DOHH2 (cell line): Measurements from ENCODE around the gene TREML4.

Source experiments
- H3F3A ChIP-seq: fragments of 200-600 bp; sonication (generic), shearing (Covaris generic); 2 replicates; pipeline ENCODE4 v1.6.0; 2016; ENCODE audit warnings: antibody characterized with exemption, mild to moderate bottlenecking; ENCODE audit not compliant: control insufficient read depth, insufficient read depth
- H3K27ac ChIP-seq: fragments of 200-600 bp; sonication (generic); 2 replicates; pipeline ENCODE4 v1.5.1; 2014; ENCODE audit warnings: low read depth, mild to moderate bottlenecking, low read length, moderate library complexity
- H3K27me3 ChIP-seq: fragments of 200-600 bp; sonication (generic); 2 replicates; pipeline ENCODE4 v1.6.1; 2014; ENCODE audit warnings: mild to moderate bottlenecking, low read length, mixed read lengths; ENCODE audit not compliant: control insufficient read depth
- H3K36me3 ChIP-seq: fragments of 200-600 bp; sonication (generic); 2 replicates; pipeline ENCODE4 v1.6.1; 2014; ENCODE audit warnings: mild to moderate bottlenecking, low read length, moderate library complexity, mixed read lengths; ENCODE audit not compliant: control insufficient read depth
- H3K4me1 ChIP-seq: fragments of 200-600 bp; sonication (generic); 2 replicates; pipeline ENCODE4 v1.6.1; 2014; ENCODE audit warnings: mild to moderate bottlenecking, low read length, mixed read lengths; ENCODE audit not compliant: control insufficient read depth
- H3K4me2 ChIP-seq: fragments of 200-600 bp; sonication (generic); 2 replicates; pipeline ENCODE4 v1.6.0; 2014; ENCODE audit warnings: mild to moderate bottlenecking, low read length, moderate library complexity
- H3K4me3 ChIP-seq: fragments of 200-600 bp; sonication (generic); 2 replicates; pipeline ENCODE4 v1.5.1; 2014; ENCODE audit warnings: mild to moderate bottlenecking, low read length, mixed read lengths
- H3K79me2 ChIP-seq: fragments of 200-600 bp; sonication (generic); 2 replicates; pipeline ENCODE4 v1.6.1; 2014; ENCODE audit warnings: mild to moderate bottlenecking, low read length, mixed read lengths; ENCODE audit not compliant: control insufficient read depth
- H3K9me2 ChIP-seq: fragments of 200-600 bp; sonication (generic); replicated peaks from 2 replicates; pipeline ENCODE4 v1.6.1; 2014; ENCODE audit warnings: mild to moderate bottlenecking, low read length, mixed read lengths; ENCODE audit not compliant: control insufficient read depth
- H3K9me3 ChIP-seq: fragments of 200-600 bp; sonication (generic); 2 replicates; pipeline ENCODE4 v1.6.1; 2014; ENCODE audit warnings: antibody characterized with exemption, low read length, mixed read lengths; ENCODE audit not compliant: control insufficient read depth, insufficient read depth
- H4K20me1 ChIP-seq: fragments of 200-600 bp; sonication (generic); 2 replicates; pipeline ENCODE4 v1.6.0; 2014; ENCODE audit warnings: low read depth, mild to moderate bottlenecking, antibody characterized with exemption, low read length, moderate library complexity; ENCODE audit not compliant: control insufficient read depth, insufficient read depth
- EZH2phosphoT487 ChIP-seq: fragments of 200-600 bp; sonication (generic); IDR thresholded peaks from 2 replicates; pipeline ENCODE4 v1.6.1; 2017; ENCODE audit warnings: borderline replicate concordance, mild to moderate bottlenecking, antibody characterized with exemption, low read length, moderate library complexity, mixed read lengths
- TF ChIP-seq, protein P1 (sequence below): fragments of 200-600 bp; sonication (generic); IDR thresholded peaks from one replicate; pipeline ENCODE4 v1.5.1; 2014; ENCODE audit warnings: antibody characterized with exemption, mild to moderate bottlenecking, low read depth, low read length; ENCODE audit not compliant: poor library complexity, severe bottlenecking

TREML4 gene

DNA sequence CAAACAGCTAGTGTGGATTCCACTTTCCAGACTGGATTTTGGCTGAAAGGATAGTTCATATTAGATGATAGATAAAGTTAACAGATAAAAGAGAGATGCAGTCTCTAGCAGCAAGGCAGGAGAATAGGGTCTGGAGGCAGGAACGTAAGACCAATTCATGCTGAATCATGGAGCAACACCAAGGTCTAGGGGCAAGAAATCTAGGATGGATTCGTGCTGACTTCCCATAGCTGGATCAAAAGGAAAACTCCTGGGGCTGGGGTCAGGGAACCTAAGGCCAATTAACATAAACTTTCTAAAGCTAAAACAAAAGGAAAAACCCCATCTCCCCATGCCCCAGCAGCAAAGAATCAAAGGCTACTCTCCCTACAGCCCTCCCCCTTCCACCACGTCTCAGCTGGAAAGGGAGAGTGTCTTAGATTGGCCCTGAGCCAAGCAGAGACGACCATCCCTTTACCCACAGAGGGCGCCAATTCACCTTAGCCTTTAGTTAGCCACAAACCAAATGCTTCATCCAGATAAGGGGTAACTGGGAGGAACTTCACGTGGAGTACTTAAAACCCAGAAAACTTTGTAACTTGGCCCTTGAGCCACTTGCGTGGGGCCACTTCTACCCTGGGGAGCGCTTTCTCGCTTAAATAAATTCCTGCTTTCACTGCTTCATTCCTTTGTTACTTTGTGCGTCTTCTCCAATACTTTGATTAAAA is 50.7 kb downstream of the TREML4 start:
- Histone ChIP-seq H3K9me2 (no peaks in the 10 kb centered on the region), H3K4me1 (peaks cover 19% of the 10 kb centered on the region), H4K20me1 (no peaks in the 10 kb centered on the region), H3K4me3 (no peak overlapping the region), H3F3A (no peaks in the 10 kb centered on the region), H3K4me2 (no peak overlapping the region), H3K79me2 (no peaks in the 10 kb centered on the region), H3K27ac (no peak overlapping the region), H3K9me3 (no peaks in the 10 kb centered on the region), H3K36me3 (no peaks in the 10 kb centered on the region), H3K27me3 (peaks cover 2% of the 10 kb centered on the region; the same call in 1 of the 2 replicates)
- TF ChIP-seq EZH2phosphoT487: no peak
- TF ChIP-seq, protein P1, sequence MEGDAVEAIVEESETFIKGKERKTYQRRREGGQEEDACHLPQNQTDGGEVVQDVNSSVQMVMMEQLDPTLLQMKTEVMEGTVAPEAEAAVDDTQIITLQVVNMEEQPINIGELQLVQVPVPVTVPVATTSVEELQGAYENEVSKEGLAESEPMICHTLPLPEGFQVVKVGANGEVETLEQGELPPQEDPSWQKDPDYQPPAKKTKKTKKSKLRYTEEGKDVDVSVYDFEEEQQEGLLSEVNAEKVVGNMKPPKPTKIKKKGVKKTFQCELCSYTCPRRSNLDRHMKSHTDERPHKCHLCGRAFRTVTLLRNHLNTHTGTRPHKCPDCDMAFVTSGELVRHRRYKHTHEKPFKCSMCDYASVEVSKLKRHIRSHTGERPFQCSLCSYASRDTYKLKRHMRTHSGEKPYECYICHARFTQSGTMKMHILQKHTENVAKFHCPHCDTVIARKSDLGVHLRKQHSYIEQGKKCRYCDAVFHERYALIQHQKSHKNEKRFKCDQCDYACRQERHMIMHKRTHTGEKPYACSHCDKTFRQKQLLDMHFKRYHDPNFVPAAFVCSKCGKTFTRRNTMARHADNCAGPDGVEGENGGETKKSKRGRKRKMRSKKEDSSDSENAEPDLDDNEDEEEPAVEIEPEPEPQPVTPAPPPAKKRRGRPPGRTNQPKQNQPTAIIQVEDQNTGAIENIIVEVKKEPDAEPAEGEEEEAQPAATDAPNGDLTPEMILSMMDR: peak; percentile 71

GRCh38 chr6:41280381-41281057 is 52.4 kb downstream of the TREML4 start:
- Histone ChIP-seq H3K27me3 (peaks cover 3% of the 10 kb centered on the region; the same call in 1 of the 2 replicates), H3K4me1 (peaks cover 9% of the 10 kb centered on the region), H3K9me2 (no peaks in the 10 kb centered on the region), H3K4me2 (no peak overlapping the region), H4K20me1 (no peaks in the 10 kb centered on the region), H3K9me3 (no peaks in the 10 kb centered on the region), H3K4me3 (no peak overlapping the region), H3F3A (no peaks in the 10 kb centered on the region), H3K27ac (no peak overlapping the region), H3K36me3 (no peaks in the 10 kb centered on the region), H3K79me2 (no peaks in the 10 kb centered on the region)
- no peak for TF ChIP-seq EZH2phosphoT487
- TF ChIP-seq, protein P1: no peak

GRCh38 chr6:41283600-41283999 is 55.5 kb downstream of the TREML4 start:
- H3K4me2 ChIP-seq: no peak overlapping the region
- no peaks in the 10 kb centered on the region for H3K79me2 ChIP-seq
- no peak overlapping the region for H3K4me3 ChIP-seq
- no peaks in the 10 kb centered on the region for H4K20me1 ChIP-seq
- H3K27ac ChIP-seq: no peak overlapping the region
- TF ChIP-seq, protein P1: no peak
- TF ChIP-seq EZH2phosphoT487: no peak
- H3K27me3 ChIP-seq: 0 out of 2 replicates have a peak, but pooled peaks cover 3% of the 10 kb centered on the region
- H3K9me2 ChIP-seq: no peaks in the 10 kb centered on the region
- no peaks in the 10 kb centered on the region for H3K36me3 ChIP-seq
- H3K9me3 ChIP-seq: no peaks in the 10 kb centered on the region
- peaks cover 28% of the 10 kb centered on the region for H3K4me1 ChIP-seq
- peaks cover 4% of the 10 kb centered on the region; the same call in 1 of the 2 replicates for H3F3A ChIP-seq
